RWPE2 (cell line): ENCODE data around the gene ZNF507.
A peak's percentile ranks its signal among the peaks of the same experiment; 100 is the strongest.

Experiments
- ATAC-seq: fragments of 200-7000 bp; cut with Tn5 transposase; 3 replicates; pipeline ENCODE4 v1.9.1; 2021; ENCODE audit warnings: low read depth
- DNase-seq: peaks from one replicate; pipeline ENCODE4 v3.0.0-alpha.2; 2020; ENCODE audit warnings: low spot score
- H3K27ac ChIP-seq: fragments of 450-650 bp; 2 replicates; pipeline ENCODE4 v1.5.1; 2017; ENCODE audit warnings: mild to moderate bottlenecking; ENCODE audit not compliant: poor library complexity, severe bottlenecking
- H3K27me3 ChIP-seq: fragments of 250-450 bp; sonication (Bioruptor Pico); 2 replicates; pipeline ENCODE4 v1.5.1; 2021; ENCODE audit warnings: mild to moderate bottlenecking, moderate library complexity; ENCODE audit not compliant: insufficient read depth, poor library complexity, severe bottlenecking
- H3K36me3 ChIP-seq: fragments of 250-450 bp; sonication (Bioruptor Pico); 2 replicates; pipeline ENCODE4 v1.5.1; 2020; ENCODE audit warnings: low read depth, mild to moderate bottlenecking, moderate library complexity
- H3K4me1 ChIP-seq: fragments of 250-450 bp; sonication (Bioruptor Pico); 2 replicates; pipeline ENCODE4 v1.5.1; 2021; ENCODE audit warnings: mild to moderate bottlenecking, moderate library complexity; ENCODE audit not compliant: insufficient read depth, poor library complexity, severe bottlenecking
- H3K4me3 ChIP-seq: fragments of 250-450 bp; sonication (Bioruptor Pico); 2 replicates; pipeline ENCODE4 v1.5.1; 2021; ENCODE audit warnings: mild to moderate bottlenecking, moderate library complexity; ENCODE audit not compliant: severe bottlenecking
- H3K9me3 ChIP-seq: fragments of 250-450 bp; sonication (Bioruptor Pico); 2 replicates; pipeline ENCODE4 v1.5.1; 2021; ENCODE audit warnings: mild to moderate bottlenecking, moderate library complexity; ENCODE audit not compliant: severe bottlenecking
- CTCF ChIP-seq: fragments of 450-650 bp; IDR thresholded peaks from one replicate; pipeline ENCODE4 v1.5.1; 2017; ENCODE audit warnings: mild to moderate bottlenecking, moderate library complexity; ENCODE audit not compliant: poor library complexity, severe bottlenecking

Gene ZNF507

GRCh38 chr19:32350987-32351348 lies 5.6 kb downstream of the ZNF507 start:
- peaks cover 75% of the 10 kb centered on the region for H3K36me3 ChIP-seq
- no peaks in the 10 kb centered on the region for H3K9me3 ChIP-seq
- no peak for TF ChIP-seq CTCF
- H3K27ac ChIP-seq = peak overlapping the region; percentile 44
- H3K4me3 ChIP-seq = no peak overlapping the region
- ATAC-seq = no peak
- H3K27me3 ChIP-seq = no peaks in the 10 kb centered on the region
- DNase-seq = no peak
- H3K4me1 ChIP-seq = peaks cover 40% of the 10 kb centered on the region

GRCh38 chr19:32352241-32352630 lies 6.8 kb downstream of the ZNF507 start:
- TF ChIP-seq CTCF = no peak
- DNase-seq = no peak
- H3K36me3 ChIP-seq = peaks cover 86% of the 10 kb centered on the region
- H3K27me3 ChIP-seq = no peaks in the 10 kb centered on the region
- ATAC-seq = no peak
- no peak overlapping the region for H3K4me3 ChIP-seq
- H3K9me3 ChIP-seq = no peaks in the 10 kb centered on the region
- peaks cover 40% of the 10 kb centered on the region for H3K4me1 ChIP-seq
- H3K27ac ChIP-seq = peak overlapping the region; percentile 44

GRCh38 chr19:32354345-32354744 lies 8.9 kb downstream of the ZNF507 start:
- H3K9me3 ChIP-seq = no peaks in the 10 kb centered on the region
- H3K4me1 ChIP-seq = peaks cover 28% of the 10 kb centered on the region
- no peak for TF ChIP-seq CTCF
- DNase-seq (no peak), ATAC-seq (no peak)
- H3K36me3 ChIP-seq = peaks cover 86% of the 10 kb centered on the region
- H3K27ac ChIP-seq = no peak overlapping the region
- no peak overlapping the region for H3K4me3 ChIP-seq
- no peaks in the 10 kb centered on the region for H3K27me3 ChIP-seq

- H3K27ac ChIP-seq = no peak overlapping the region
- ATAC-seq (no peak), DNase-seq (no peak)
- no peak for TF ChIP-seq CTCF
- no peaks in the 10 kb centered on the region for H3K9me3 ChIP-seq
- no peaks in the 10 kb centered on the region for H3K27me3 ChIP-seq
- no peak overlapping the region for H3K4me3 ChIP-seq
- H3K4me1 ChIP-seq = peaks cover 18% of the 10 kb centered on the region
- peaks cover 86% of the 10 kb centered on the region for H3K36me3 ChIP-seq
Measured at GRCh38 chr19:32355309-32355708, 9.9 kb downstream of the ZNF507 start.

- Histone ChIP-seq H3K36me3 (peaks cover 94% of the 10 kb centered on the region), H3K27ac (no peak overlapping the region)
- ATAC-seq = no peak
Measured at GRCh38 chr19:32357720-32358119, 12.3 kb downstream of the ZNF507 start.

More at GRCh38 chr19:32357720-32358119, 12.3 kb downstream of the ZNF507 start:
- Histone ChIP-seq H3K4me1 (peaks cover 3% of the 10 kb centered on the region), H3K4me3 (no peak overlapping the region), H3K9me3 (no peaks in the 10 kb centered on the region), H3K27me3 (no peaks in the 10 kb centered on the region)
- no peak for DNase-seq
- peak; percentile 33 for TF ChIP-seq CTCF
